ENCODE results near the gene ADAMTS16. TPM values are rescaled to one million over a fixed set of nuclear protein-coding genes. Genes with fewer than 3 reads are reported as not detected.

The ADAMTS16 gene
- polyA plus RNA-seq, 3 donors, result not detected

GRCh38 chr5:5273976-5274375 is 133.8 kb downstream of the ADAMTS16 start:
- no CpG with 5 or more reads among the region's 5 CpGs for WGBS (ENCODE audit: insufficient coverage)
- no peak overlapping the region for H3K9ac ChIP-seq (ENCODE audit: insufficient read depth, low read length, poor library complexity, severe bottlenecking)
- H3K4me3 ChIP-seq (replicated peaks in 1 of 3; ENCODE audit: low read depth in 2 of 3, low read length in 3 of 3), result no peak overlapping the region
- H3K4me3 Mint-ChIP-seq, result no peak overlapping the region
- H3K79me2 ChIP-seq (ENCODE audit: insufficient read depth, low read length), result no peaks in the 10 kb centered on the region
- no peak overlapping the region for H2AFZ ChIP-seq (ENCODE audit: insufficient read depth, low read depth, low read length, poor library complexity, severe bottlenecking)
- no peaks in the 10 kb centered on the region for H3K4me1 ChIP-seq (ENCODE audit: control insufficient read depth in 1 of 2, insufficient read depth in 2 of 2, low read length in 2 of 2)
- H3K9me3 ChIP-seq (replicated peaks in 1 of 2; ENCODE audit: control insufficient read depth in 1 of 2, insufficient read depth in 1 of 2, low read length in 2 of 2), result peaks cover 12 to 29% of the 10 kb centered on the region in 2 donors
- H3K4me1 Mint-ChIP-seq, result no peaks in the 10 kb centered on the region
- no peaks in the 10 kb centered on the region for H4K20me1 ChIP-seq (ENCODE audit: insufficient read depth, low read length)
- H3K27ac Mint-ChIP-seq, result no peak overlapping the region
- TF ChIP-seq, protein P1, sequence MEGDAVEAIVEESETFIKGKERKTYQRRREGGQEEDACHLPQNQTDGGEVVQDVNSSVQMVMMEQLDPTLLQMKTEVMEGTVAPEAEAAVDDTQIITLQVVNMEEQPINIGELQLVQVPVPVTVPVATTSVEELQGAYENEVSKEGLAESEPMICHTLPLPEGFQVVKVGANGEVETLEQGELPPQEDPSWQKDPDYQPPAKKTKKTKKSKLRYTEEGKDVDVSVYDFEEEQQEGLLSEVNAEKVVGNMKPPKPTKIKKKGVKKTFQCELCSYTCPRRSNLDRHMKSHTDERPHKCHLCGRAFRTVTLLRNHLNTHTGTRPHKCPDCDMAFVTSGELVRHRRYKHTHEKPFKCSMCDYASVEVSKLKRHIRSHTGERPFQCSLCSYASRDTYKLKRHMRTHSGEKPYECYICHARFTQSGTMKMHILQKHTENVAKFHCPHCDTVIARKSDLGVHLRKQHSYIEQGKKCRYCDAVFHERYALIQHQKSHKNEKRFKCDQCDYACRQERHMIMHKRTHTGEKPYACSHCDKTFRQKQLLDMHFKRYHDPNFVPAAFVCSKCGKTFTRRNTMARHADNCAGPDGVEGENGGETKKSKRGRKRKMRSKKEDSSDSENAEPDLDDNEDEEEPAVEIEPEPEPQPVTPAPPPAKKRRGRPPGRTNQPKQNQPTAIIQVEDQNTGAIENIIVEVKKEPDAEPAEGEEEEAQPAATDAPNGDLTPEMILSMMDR (IDR thresholded peaks at IDR 0.05), result no peak
- no peak overlapping the region for H3K4me2 ChIP-seq (replicated peaks; ENCODE audit: extremely low read depth, low read length, poor library complexity, severe bottlenecking)
- H3K9me3 Mint-ChIP-seq, result peaks cover 8 to 26% (median 12%) of the 10 kb centered on the region in 7 donors
- H3K27me3 Mint-ChIP-seq (ENCODE audit: low read depth in 3 of 3), result peaks cover 0 to 3% (median 0%) of the 10 kb centered on the region in 3 donors
- intact Hi-C loops (cut with micrococcal nuclease), result no loop called here
- H3K36me3 Mint-ChIP-seq, result no peaks in the 10 kb centered on the region
- H3K27me3 ChIP-seq (ENCODE audit: control insufficient read depth in 2 of 2, insufficient read depth in 2 of 2, low read length in 2 of 2), result no peaks in the 10 kb centered on the region
- no peak for DNase-seq
- no peak overlapping the region for H3K27ac ChIP-seq (ENCODE audit: low read depth in 1 of 2, low read length in 2 of 2)
- no peaks in the 10 kb centered on the region for H3K36me3 ChIP-seq (replicated peaks in 1 of 2; ENCODE audit: control insufficient read depth in 1 of 2, insufficient read depth in 2 of 2, low read length in 2 of 2)

GRCh38 chr5:5275211-5275610 is 135.1 kb downstream of the ADAMTS16 start:
- H3K36me3 Mint-ChIP-seq, result no peaks in the 10 kb centered on the region
- Histone ChIP-seq H3K79me2 (ENCODE audit: insufficient read depth, low read length) (no peaks in the 10 kb centered on the region), H2AFZ (ENCODE audit: insufficient read depth, low read depth, low read length, poor library complexity, severe bottlenecking) (no peak overlapping the region), H3K4me3 (replicated peaks in 1 of 3; ENCODE audit: low read depth in 2 of 3, low read length in 3 of 3) (no peak overlapping the region), H3K4me2 (replicated peaks; ENCODE audit: extremely low read depth, low read length, poor library complexity, severe bottlenecking) (no peak overlapping the region), H3K4me1 (ENCODE audit: control insufficient read depth in 1 of 2, insufficient read depth in 2 of 2, low read length in 2 of 2) (no peaks in the 10 kb centered on the region), H4K20me1 (ENCODE audit: insufficient read depth, low read length) (no peaks in the 10 kb centered on the region), H3K36me3 (replicated peaks in 1 of 2; ENCODE audit: control insufficient read depth in 1 of 2, insufficient read depth in 2 of 2, low read length in 2 of 2) (no peaks in the 10 kb centered on the region), H3K27ac (ENCODE audit: low read depth in 1 of 2, low read length in 2 of 2) (no peak overlapping the region), H3K27me3 (ENCODE audit: control insufficient read depth in 2 of 2, insufficient read depth in 2 of 2, low read length in 2 of 2) (no peaks in the 10 kb centered on the region), H3K9ac (ENCODE audit: insufficient read depth, low read length, poor library complexity, severe bottlenecking) (no peak overlapping the region), H3K9me3 (replicated peaks in 1 of 2; ENCODE audit: control insufficient read depth in 1 of 2, insufficient read depth in 1 of 2, low read length in 2 of 2) (peaks cover 4 to 16% of the 10 kb centered on the region in 2 donors)
- TF ChIP-seq, protein P1 (IDR thresholded peaks at IDR 0.05), result no peak
- no CpG with 5 or more reads among the region's 1 CpG for WGBS (ENCODE audit: insufficient coverage)
- H3K4me1 Mint-ChIP-seq, result no peaks in the 10 kb centered on the region
- H3K4me3 Mint-ChIP-seq, result no peak overlapping the region
- intact Hi-C loops (cut with micrococcal nuclease), result no loop called here
- H3K27me3 Mint-ChIP-seq (ENCODE audit: low read depth in 3 of 3), result peaks cover 0 to 3% (median 0%) of the 10 kb centered on the region in 3 donors
- DNase-seq, result no peak
- H3K27ac Mint-ChIP-seq, result no peak overlapping the region
- peaks cover 0 to 16% (median 6%) of the 10 kb centered on the region in 7 donors for H3K9me3 Mint-ChIP-seq
